Germinal center (tissue), 1 donor: Measurements from ENCODE around the gene NUDT16L1.

Source experiments
- DNase-seq: peaks from one replicate; pipeline ENCODE4 v3.0.0; 2012; ENCODE audit warnings: mixed read lengths, low spot score

Gene NUDT16L1

GRCh38 chr16:4664538-4665418 lies 28.6 kb upstream of the NUDT16L1 start:
- DNase-seq = no peak

- DNase-seq = no peak
Observed at GRCh38 chr16:4666537-4667202, 26.7 kb upstream of the NUDT16L1 start.

- no peak for DNase-seq
Observed at GRCh38 chr16:4667203-4667963, 26.0 kb upstream of the NUDT16L1 start.

- no peak for DNase-seq
Observed at GRCh38 chr16:4668313-4668960, 24.9 kb upstream of the NUDT16L1 start.

GRCh38 chr16:4673387-4674046 lies 19.8 kb upstream of the NUDT16L1 start:
- DNase-seq = no peak

- no peak for DNase-seq
Observed at GRCh38 chr16:4674926-4675530, 18.3 kb upstream of the NUDT16L1 start.

GRCh38 chr16:4675864-4676786 lies 17.2 kb upstream of the NUDT16L1 start:
- DNase-seq = no peak

GRCh38 chr16:4676831-4677230 lies 16.5 kb upstream of the NUDT16L1 start:
- no peak for DNase-seq

- DNase-seq = no peak
Observed at GRCh38 chr16:4677390-4677789, 16.0 kb upstream of the NUDT16L1 start.

- DNase-seq = no peak
Observed at GRCh38 chr16:4677994-4678393, 15.4 kb upstream of the NUDT16L1 start.

GRCh38 chr16:4678596-4678995 lies 14.8 kb upstream of the NUDT16L1 start:
- DNase-seq = no peak

- DNase-seq = no peak
Observed at GRCh38 chr16:4679156-4679849, 14.1 kb upstream of the NUDT16L1 start.

- DNase-seq = no peak
Observed at GRCh38 chr16:4679850-4680636, 13.3 kb upstream of the NUDT16L1 start.

- DNase-seq = no peak
Observed at GRCh38 chr16:4680673-4681470, 12.5 kb upstream of the NUDT16L1 start.

GRCh38 chr16:4681471-4682083 lies 11.8 kb upstream of the NUDT16L1 start:
- DNase-seq = no peak

- no peak for DNase-seq
Observed at GRCh38 chr16:4682084-4682591, 11.2 kb upstream of the NUDT16L1 start.

- no peak for DNase-seq
Observed at GRCh38 chr16:4682616-4683254, 10.6 kb upstream of the NUDT16L1 start.
